Spleen (tissue), 11 donors: ENCODE measurements around the gene WDR20. TPM values are rescaled to one million over a fixed set of nuclear protein-coding genes. Genes with fewer than 3 reads are reported as not detected.

Experiments used
- DNase-seq: peaks from one replicate; pipeline ENCODE4 v3.0.0-alpha.2; 2020
- H3K27ac ChIP-seq, 8 donors: fragments of 200-600 bp; sonication (generic) in 7 of 8; 1 replicate in 4 of 8; 2 replicates in 4 of 8; pipeline versions ENCODE4 v1.5.0 to v1.8.0; 2016 to 2021; ENCODE audit warnings: inconsistent platforms in 4 of 8, mild to moderate bottlenecking in 4 of 8, moderate library complexity in 1 of 8
- H3K27me3 ChIP-seq, 7 donors: fragments of 200-600 bp; sonication (generic) in 6 of 7; replicated peaks in 1 of 7; 1 replicate in 4 of 7; 2 replicates in 3 of 7; pipeline versions ENCODE4 v1.5.0 to v1.8.0; 2016 to 2021; ENCODE audit warnings: inconsistent platforms in 3 of 7, mild to moderate bottlenecking in 1 of 7
- H3K36me3 ChIP-seq, 6 donors: fragments of 200-600 bp; sonication (generic) in 5 of 6; 1 replicate in 4 of 6; 2 replicates in 2 of 6; pipeline versions ENCODE4 v1.5.0 to v1.8.0; 2016 to 2021; ENCODE audit warnings: inconsistent platforms in 2 of 6
- H3K4me1 ChIP-seq, 6 donors: fragments of 200-600 bp; sonication (generic) in 5 of 6; 1 replicate in 3 of 6; 2 replicates in 3 of 6; pipeline versions ENCODE4 v1.5.0 to v1.8.0; 2016 to 2021; ENCODE audit warnings: inconsistent platforms in 3 of 6
- H3K4me3 ChIP-seq, 8 donors: fragments of 200-600 bp; sonication (generic) in 7 of 8; 1 replicate in 4 of 8; 2 replicates in 4 of 8; pipeline versions ENCODE4 v1.5.0 to v1.8.0; 2016 to 2021; ENCODE audit warnings: inconsistent platforms in 4 of 8, mild to moderate bottlenecking in 4 of 8, moderate library complexity in 2 of 8
- H3K9me3 ChIP-seq, 8 donors: fragments of 200-600 bp; sonication (generic) in 7 of 8; 1 replicate in 4 of 8; 2 replicates in 4 of 8; pipeline versions ENCODE4 v1.5.0 to v1.8.0; 2016 to 2021; ENCODE audit warnings: inconsistent platforms in 4 of 8
- POLR2A ChIP-seq, 3 donors: fragments of 450-650 bp; IDR thresholded peaks; one replicate each; pipeline ENCODE4 v1.5.1; 2017; ENCODE audit warnings: antibody characterized with exemption in 3 of 3, mild to moderate bottlenecking in 1 of 3
- POLR2AphosphoS5 ChIP-seq, 3 donors: sonication (generic); formaldehyde crosslinking; IDR thresholded peaks; one replicate each; pipeline ENCODE4 v1.5.1; 2017; ENCODE audit warnings: antibody characterized with exemption in 3 of 3
- WGBS, 5 donors: extraction: QIAGEN DNeasy Blood & Tissue Kit in 3 of 5; methylation state at CpG; one replicate each; pipeline versions ENCODE4 v1.1.5 to v1.1.7; 2013 to 2018; 5-methylcytosine and 5-hydroxymethylcytosine counted together
- intact Hi-C: fragments of 100-400 bp; cut with DNase I; formaldehyde crosslinking; loops from one replicate; pipeline ENCODE4 v1.15.0; 2023; ENCODE audit warnings: low total_unique reads
- polyA plus RNA-seq, 3 donors: library from polyadenylated mRNA; stranded (reverse); fragments of 200-250 nt; gene quantifications; one replicate each; pipeline ENCODE4 v1.2.1, GENCODE V29; 2013
- total RNA-seq, 7 donors: library from RNA; depleted of rRNA in 3 of 7; stranded (reverse); fragments of >200 nt in 3 of 7; fragmentation: NEBNext Ultra II Directional in 4 of 7; extraction: Animal tissue kit (Norgen Biotek cat#: 25700) in 4 of 7; gene quantifications; one replicate each; pipeline versions ENCODE4 v1.1.0 to v1.2.1, GENCODE V29; 2016 to 2021
- TF ChIP-seq, protein P1 (sequence below), 11 experiments: fragments of 200-600 bp in 7 of 11; fragments of 450-650 bp in 4 of 11; sonication (generic) in 4 of 11; IDR thresholded peaks in 8 of 11; conservative IDR thresholded peaks in 3 of 11; 1 replicate in 7 of 11; 2 replicates in 4 of 11; pipeline versions ENCODE4 v1.4.0 to v1.8.0; 2016 to 2021; ENCODE audit warnings: antibody characterized with exemption in 11 of 11, inconsistent platforms in 4 of 11, mild to moderate bottlenecking in 1 of 11
- donor health status: healthy with polysubstance abuse.
- donor health status: DM: no; HTN: no; CAD: no; lungs with moderate emphysema.
- donor health status: DM: no; HTN: no; CAD: no.
- donor health status: Bipolar disorder and iron deficiency.
- donor health status: healthy.
- donor health status: DM: no; HTN: no; CAD: no.
- donor health status: DM: yes; HTN: yes; CAD: no.

Gene WDR20
- total and polyA plus RNA-seq, 10 donors: 8.7 to 40.8 (median 28.2) TPM

DNA sequence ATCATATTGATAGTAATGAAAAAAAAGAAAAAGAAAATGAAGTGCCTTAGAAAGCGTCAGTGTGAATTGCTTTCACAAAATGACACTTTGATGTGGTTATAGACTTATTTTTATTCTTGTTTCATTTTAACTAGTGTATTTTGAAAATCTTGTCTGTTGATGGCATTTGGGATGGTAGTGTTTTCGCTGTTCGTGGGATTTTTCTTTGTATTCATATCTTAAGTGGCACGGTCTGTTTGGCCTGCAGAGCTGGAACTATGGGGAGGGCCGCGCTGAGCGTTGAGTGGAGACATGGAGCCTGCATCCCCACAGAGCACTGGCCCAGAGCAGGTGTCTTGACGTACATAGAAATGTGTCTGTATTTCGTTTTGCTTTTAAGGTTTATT, 61.6 kb downstream of the WDR20 start:
- no peak for DNase-seq
- H3K9me3 ChIP-seq: no peaks in the 10 kb centered on the region
- no peak overlapping the region for H3K4me3 ChIP-seq
- peaks cover 11 to 71% (median 24%) of the 10 kb centered on the region in 6 donors for H3K4me1 ChIP-seq
- peaks cover 0 to 87% (median 40%) of the 10 kb centered on the region in 6 donors for H3K36me3 ChIP-seq
- 69 to 76% (median 73%) methylated on average over 9 of the region's 9 CpGs for WGBS, 5 donors
- no peaks in the 10 kb centered on the region for H3K27me3 ChIP-seq
- H3K27ac ChIP-seq: no peak overlapping the region
- TF ChIP-seq, protein P1, sequence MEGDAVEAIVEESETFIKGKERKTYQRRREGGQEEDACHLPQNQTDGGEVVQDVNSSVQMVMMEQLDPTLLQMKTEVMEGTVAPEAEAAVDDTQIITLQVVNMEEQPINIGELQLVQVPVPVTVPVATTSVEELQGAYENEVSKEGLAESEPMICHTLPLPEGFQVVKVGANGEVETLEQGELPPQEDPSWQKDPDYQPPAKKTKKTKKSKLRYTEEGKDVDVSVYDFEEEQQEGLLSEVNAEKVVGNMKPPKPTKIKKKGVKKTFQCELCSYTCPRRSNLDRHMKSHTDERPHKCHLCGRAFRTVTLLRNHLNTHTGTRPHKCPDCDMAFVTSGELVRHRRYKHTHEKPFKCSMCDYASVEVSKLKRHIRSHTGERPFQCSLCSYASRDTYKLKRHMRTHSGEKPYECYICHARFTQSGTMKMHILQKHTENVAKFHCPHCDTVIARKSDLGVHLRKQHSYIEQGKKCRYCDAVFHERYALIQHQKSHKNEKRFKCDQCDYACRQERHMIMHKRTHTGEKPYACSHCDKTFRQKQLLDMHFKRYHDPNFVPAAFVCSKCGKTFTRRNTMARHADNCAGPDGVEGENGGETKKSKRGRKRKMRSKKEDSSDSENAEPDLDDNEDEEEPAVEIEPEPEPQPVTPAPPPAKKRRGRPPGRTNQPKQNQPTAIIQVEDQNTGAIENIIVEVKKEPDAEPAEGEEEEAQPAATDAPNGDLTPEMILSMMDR (IDR thresholded peaks at IDR 0.05 in 8 of 11, conservative IDR thresholded peaks at IDR 0.05 in 3 of 11): no peak
- TF ChIP-seq POLR2A (IDR thresholded peaks at IDR 0.05): no peak
- TF ChIP-seq POLR2AphosphoS5 (IDR thresholded peaks at IDR 0.05): no peak
- intact Hi-C loops: no loop called here

DNA sequence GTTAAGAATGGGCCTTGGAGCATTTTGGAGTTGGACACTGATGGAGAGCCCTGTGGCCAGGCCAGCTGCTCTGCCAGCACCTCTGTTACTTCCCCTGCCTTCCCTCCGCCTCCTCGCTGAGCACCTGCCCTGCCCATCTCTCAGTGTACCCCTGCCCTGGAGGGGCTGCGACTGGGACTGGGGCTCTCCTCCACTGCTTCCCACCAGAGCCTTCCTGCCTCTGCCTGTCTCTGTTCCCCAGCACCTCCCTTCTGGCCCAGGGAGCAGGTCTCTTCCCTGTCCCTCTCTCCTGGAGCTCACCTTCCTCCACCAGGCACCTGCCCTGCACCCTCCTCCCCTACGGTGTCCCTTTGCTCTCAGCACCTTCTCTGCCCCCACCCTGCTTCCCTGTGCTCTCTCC, 62.1 kb downstream of the WDR20 start:
- Histone ChIP-seq H3K9me3 (no peaks in the 10 kb centered on the region), H3K36me3 (peaks cover 0 to 87% (median 42%) of the 10 kb centered on the region in 6 donors), H3K4me3 (no peak overlapping the region), H3K4me1 (peaks cover 11 to 67% (median 23%) of the 10 kb centered on the region in 6 donors), H3K27ac (no peak overlapping the region), H3K27me3 (no peaks in the 10 kb centered on the region)
- intact Hi-C loops: no loop called here
- DNase-seq: no peak
- TF ChIP-seq, protein P1 (IDR thresholded peaks at IDR 0.05 in 8 of 11, conservative IDR thresholded peaks at IDR 0.05 in 3 of 11): no peak
- peak in 1 of 3 donors; percentile 18 for TF ChIP-seq POLR2AphosphoS5 (IDR thresholded peaks at IDR 0.05)
- 78 to 96% (median 83%) methylated on average over 4 of the region's 4 CpGs for WGBS, 5 donors

GRCh38 chr14:102202944-102203343, 63.2 kb downstream of the WDR20 start:
- Histone ChIP-seq H3K9me3 (no peaks in the 10 kb centered on the region), H3K4me1 (peaks cover 11 to 56% (median 19%) of the 10 kb centered on the region in 6 donors), H3K27me3 (no peaks in the 10 kb centered on the region), H3K27ac (no peak overlapping the region), H3K36me3 (peaks cover 0 to 87% (median 36%) of the 10 kb centered on the region in 6 donors), H3K4me3 (no peak overlapping the region)
- 73 to 92% (median 81%) methylated on average over 3 of the region's 3 CpGs for WGBS, 5 donors
- intact Hi-C loops: no loop called here
- no peak for TF ChIP-seq POLR2A (IDR thresholded peaks at IDR 0.05)
- TF ChIP-seq, protein P1 (IDR thresholded peaks at IDR 0.05 in 8 of 11, conservative IDR thresholded peaks at IDR 0.05 in 3 of 11): no peak
- TF ChIP-seq POLR2AphosphoS5 (IDR thresholded peaks at IDR 0.05): no peak
- DNase-seq: no peak

- no peak for DNase-seq
- WGBS, 5 donors: 78 to 90% (median 87%) methylated on average over 6 of the region's 6 CpGs
- TF ChIP-seq, protein P1 (IDR thresholded peaks at IDR 0.05 in 8 of 11, conservative IDR thresholded peaks at IDR 0.05 in 3 of 11): no peak
- no peak for TF ChIP-seq POLR2AphosphoS5 (IDR thresholded peaks at IDR 0.05)
- no peak for TF ChIP-seq POLR2A (IDR thresholded peaks at IDR 0.05)
Measured at GRCh38 chr14:102203382-102203781, 63.7 kb downstream of the WDR20 start.

More at GRCh38 chr14:102203382-102203781, 63.7 kb downstream of the WDR20 start:
- Histone ChIP-seq H3K36me3 (peaks cover 0 to 87% (median 38%) of the 10 kb centered on the region in 6 donors), H3K4me1 (peaks cover 11 to 52% (median 19%) of the 10 kb centered on the region in 6 donors), H3K27me3 (no peaks in the 10 kb centered on the region), H3K9me3 (no peaks in the 10 kb centered on the region), H3K27ac (no peak overlapping the region), H3K4me3 (no peak overlapping the region)
- intact Hi-C loops: no loop called here
